Measurements from ENCODE around the gene NDUFB2.

NDUFB2 gene

GRCh38 chr7:140680886-140681285, 15.6 kb upstream of the NDUFB2 start:
- TF ChIP-seq, protein P1, sequence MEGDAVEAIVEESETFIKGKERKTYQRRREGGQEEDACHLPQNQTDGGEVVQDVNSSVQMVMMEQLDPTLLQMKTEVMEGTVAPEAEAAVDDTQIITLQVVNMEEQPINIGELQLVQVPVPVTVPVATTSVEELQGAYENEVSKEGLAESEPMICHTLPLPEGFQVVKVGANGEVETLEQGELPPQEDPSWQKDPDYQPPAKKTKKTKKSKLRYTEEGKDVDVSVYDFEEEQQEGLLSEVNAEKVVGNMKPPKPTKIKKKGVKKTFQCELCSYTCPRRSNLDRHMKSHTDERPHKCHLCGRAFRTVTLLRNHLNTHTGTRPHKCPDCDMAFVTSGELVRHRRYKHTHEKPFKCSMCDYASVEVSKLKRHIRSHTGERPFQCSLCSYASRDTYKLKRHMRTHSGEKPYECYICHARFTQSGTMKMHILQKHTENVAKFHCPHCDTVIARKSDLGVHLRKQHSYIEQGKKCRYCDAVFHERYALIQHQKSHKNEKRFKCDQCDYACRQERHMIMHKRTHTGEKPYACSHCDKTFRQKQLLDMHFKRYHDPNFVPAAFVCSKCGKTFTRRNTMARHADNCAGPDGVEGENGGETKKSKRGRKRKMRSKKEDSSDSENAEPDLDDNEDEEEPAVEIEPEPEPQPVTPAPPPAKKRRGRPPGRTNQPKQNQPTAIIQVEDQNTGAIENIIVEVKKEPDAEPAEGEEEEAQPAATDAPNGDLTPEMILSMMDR (conservative IDR thresholded peaks at IDR 0.05; ENCODE audit: low read depth), result no peak
- DNase-seq (ENCODE audit: low spot score), result no peak
- CTCF ChIA-PET, result interaction anchor here (0.7 kb wide), 1 partner anchor 229 kb away, joined by 4 read pairs; no protein-coding TSS in a partner anchor
- POLR2A ChIA-PET (ENCODE audit: low non-redundant PET), result no interaction called here
- no peak overlapping the region for H3K27ac ChIP-seq

DNA sequence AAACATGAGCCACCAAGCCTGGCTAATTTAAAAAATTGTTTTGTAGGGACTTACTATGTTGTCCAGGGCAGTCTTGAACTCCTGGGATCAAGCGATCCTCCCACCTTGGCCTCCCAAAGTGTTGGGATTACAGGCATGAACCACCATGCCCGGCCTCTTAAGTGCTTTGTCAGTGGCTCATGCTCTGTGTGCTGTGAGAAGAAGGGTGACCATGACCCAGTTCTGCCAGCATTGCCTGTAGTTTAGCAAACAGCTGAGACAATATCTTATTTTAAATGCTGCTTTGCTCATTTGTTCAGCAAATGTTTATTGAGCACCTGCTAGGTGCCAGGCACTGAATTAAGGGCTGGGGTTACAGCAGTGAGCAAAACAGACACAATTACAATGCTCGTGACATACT, 14.7 kb upstream of the NDUFB2 start:
- no peak for DNase-seq (ENCODE audit: low spot score)
- POLR2A ChIA-PET (ENCODE audit: low non-redundant PET), result no interaction called here
- CTCF ChIA-PET, result no interaction called here
- TF ChIP-seq, protein P1 (conservative IDR thresholded peaks at IDR 0.05; ENCODE audit: low read depth), result no peak
- no peak overlapping the region for H3K27ac ChIP-seq

- ChIA-PET CTCF (no interaction called here), POLR2A (ENCODE audit: low non-redundant PET) (no interaction called here)
- no peak overlapping the region for H3K27ac ChIP-seq
- no peak for DNase-seq (ENCODE audit: low spot score)
- TF ChIP-seq, protein P1 (conservative IDR thresholded peaks at IDR 0.05; ENCODE audit: low read depth), result no peak
Observed at GRCh38 chr7:140683657-140684056, 12.9 kb upstream of the NDUFB2 start.

- CTCF ChIA-PET, result interaction anchor here (0.6 to 0.7 kb wide), 2 partner anchors 11 to 129 kb away, joined by 3 to 8 read pairs; no protein-coding TSS in a partner anchor
- POLR2A ChIA-PET (ENCODE audit: low non-redundant PET), result no interaction called here
- H3K27ac ChIP-seq, result no peak overlapping the region
- no peak for DNase-seq (ENCODE audit: low spot score)
- TF ChIP-seq, protein P1 (conservative IDR thresholded peaks at IDR 0.05; ENCODE audit: low read depth), result no peak
Observed at GRCh38 chr7:140684066-140684950, 12.2 kb upstream of the NDUFB2 start.

DNA sequence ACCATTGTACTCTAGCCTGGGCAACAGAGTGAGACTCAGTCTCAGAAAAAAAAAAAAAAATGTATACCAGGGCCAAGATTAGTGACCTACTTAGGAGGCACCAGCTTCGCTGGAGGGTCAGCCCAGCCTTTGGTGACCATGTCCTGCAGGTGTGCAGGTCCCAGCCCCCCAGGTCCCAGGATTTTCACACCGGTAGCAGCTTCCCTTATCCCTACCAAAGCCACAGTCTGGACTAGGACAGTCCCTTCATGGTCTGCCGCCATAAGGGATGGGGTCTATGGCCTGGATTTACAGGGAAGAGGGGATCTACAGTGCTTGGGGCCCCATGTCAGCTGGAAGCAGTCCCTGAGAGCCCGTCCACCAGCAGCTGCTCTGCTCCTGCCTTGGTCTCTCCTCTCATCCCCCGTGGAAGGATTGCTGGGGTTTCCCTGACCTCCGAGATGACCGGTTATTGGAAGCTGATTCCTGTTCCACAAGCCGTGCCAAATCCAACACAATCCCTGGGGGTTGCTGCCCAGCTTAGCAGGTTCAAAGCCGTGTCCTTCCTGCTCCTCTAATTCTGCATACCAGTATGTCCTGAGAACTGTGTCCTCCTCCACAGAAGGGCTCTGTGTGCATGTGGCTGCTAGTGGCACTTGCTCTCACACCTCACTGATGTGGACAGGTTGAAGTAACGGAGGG, 11.0 kb upstream of the NDUFB2 start:
- CTCF ChIA-PET, result interaction anchor here (0.6 to 0.7 kb wide), 2 partner anchors 12 to 131 kb away, joined by 3 to 8 read pairs; no protein-coding TSS in a partner anchor
- POLR2A ChIA-PET (ENCODE audit: low non-redundant PET), result no interaction called here
- no peak overlapping the region for H3K27ac ChIP-seq
- DNase-seq (ENCODE audit: low spot score), result no peak
- TF ChIP-seq, protein P1 (conservative IDR thresholded peaks at IDR 0.05; ENCODE audit: low read depth), result no peak

- POLR2A ChIA-PET (ENCODE audit: low non-redundant PET), result no interaction called here
- no peak overlapping the region for H3K27ac ChIP-seq
- CTCF ChIA-PET, result no interaction called here
- no peak for DNase-seq (ENCODE audit: low spot score)
- TF ChIP-seq, protein P1 (conservative IDR thresholded peaks at IDR 0.05; ENCODE audit: low read depth), result no peak
Observed at GRCh38 chr7:140686921-140687320, 9.6 kb upstream of the NDUFB2 start.

All from RWPE1 (cell line).